Lung (tissue), 12 donors: ENCODE measurements around the gene NDUFB11. TPM values are rescaled to one million over a fixed set of nuclear protein-coding genes. Genes with fewer than 3 reads are reported as not detected.

Source experiments
- ATAC-seq: fragments of 200-7000 bp; cut with Tn5 transposase; one replicate; pipeline ENCODE4 v1.9.1; 2020; ENCODE audit warnings: moderate number of reproducible peaks; ENCODE audit not compliant: insufficient read depth, low FRiP score
- DNase-seq, 3 donors: peaks; one replicate each; pipeline ENCODE4 v3.0.0-alpha.2; 2013 to 2017
- H3K27ac ChIP-seq, 2 donors: one replicate each; pipeline ENCODE4 v1.5.1; 2013; ENCODE audit warnings: mild to moderate bottlenecking in 2 of 2, moderate library complexity in 2 of 2, control low read depth in 1 of 2, inconsistent platforms in 1 of 2, low read depth in 1 of 2, low read length in 1 of 2
- H3K27me3 ChIP-seq, 3 donors: one replicate each; pipeline ENCODE4 v1.5.1; 2013; ENCODE audit warnings: low read length in 2 of 3; ENCODE audit not compliant: control insufficient read depth in 3 of 3, insufficient read depth in 3 of 3
- H3K36me3 ChIP-seq, 4 donors: one replicate each; pipeline ENCODE4 v1.5.1; 2013; ENCODE audit warnings: low read length in 4 of 4, mild to moderate bottlenecking in 1 of 4, moderate library complexity in 1 of 4; ENCODE audit not compliant: control insufficient read depth in 4 of 4, insufficient read depth in 4 of 4
- H3K4me1 ChIP-seq, 5 donors: one replicate each; pipeline ENCODE4 v1.5.1; 2013; ENCODE audit warnings: low read length in 5 of 5, mild to moderate bottlenecking in 2 of 5, moderate library complexity in 1 of 5; ENCODE audit not compliant: control insufficient read depth in 5 of 5, insufficient read depth in 5 of 5
- H3K4me3 ChIP-seq: one replicate; pipeline ENCODE4 v1.5.1; 2013; ENCODE audit warnings: mild to moderate bottlenecking, control low read depth, moderate library complexity
- H3K9ac ChIP-seq, 2 donors: one replicate each; pipeline ENCODE4 v1.5.1; 2013; ENCODE audit warnings: low read length in 2 of 2, control low read depth in 1 of 2; ENCODE audit not compliant: insufficient read depth in 1 of 2
- H3K9me3 ChIP-seq, 4 donors: one replicate each; pipeline ENCODE4 v1.5.1; 2013; ENCODE audit warnings: low read length in 3 of 4, mild to moderate bottlenecking in 1 of 4, moderate library complexity in 1 of 4; ENCODE audit not compliant: control insufficient read depth in 4 of 4, insufficient read depth in 3 of 4
- CTCF ChIP-seq: IDR thresholded peaks from 2 replicates; pipeline ENCODE4 v1.5.1; 2012; ENCODE audit warnings: mild to moderate bottlenecking; ENCODE audit errors: control extremely low read depth, extremely low read depth
- WGBS, 2 donors: extraction: QIAGEN DNeasy Blood & Tissue Kit; methylation state at CpG; one replicate each; pipeline ENCODE4 v1.1.7; 2013; 5-methylcytosine and 5-hydroxymethylcytosine counted together
- polyA plus RNA-seq, 2 donors: library from polyadenylated mRNA; stranded (reverse); fragments of 200-250 nt; gene quantifications; one replicate each; pipeline ENCODE4 v1.2.1, GENCODE V29; 2013
- total RNA-seq, 2 donors: library from RNA; depleted of rRNA in 1 of 2; stranded (reverse); fragments of >200 nt in 1 of 2; gene quantifications; one replicate each; pipeline ENCODE4 v1.2.1, GENCODE V29; 2014 to 2021
- donor health status: control.
- donor health status: control.
- donor health status: Bipolar disorder and iron deficiency.
- donor health status: healthy.
- donor health status: DM: yes; HTN: yes; CAD: no.

NDUFB11 gene
- total and polyA plus RNA-seq, 4 donors, result 69.7 to 96.0 (median 76.0) TPM

GRCh38 chrX:47189906-47190305, 45.4 kb upstream of the NDUFB11 start:
- Histone ChIP-seq H3K4me3 (no peak overlapping the region), H3K9ac (no peak overlapping the region), H3K9me3 (no peaks in the 10 kb centered on the region), H3K36me3 (peaks cover 0 to 10% (median 0%) of the 10 kb centered on the region in 4 donors), H3K4me1 (peaks cover 0 to 11% (median 6%) of the 10 kb centered on the region in 5 donors), H3K27ac (no peak overlapping the region), H3K27me3 (peaks cover 0 to 30% (median 19%) of the 10 kb centered on the region in 3 donors)
- no peak for TF ChIP-seq CTCF
- ATAC-seq (no peak), DNase-seq (no peak)
- 67 to 86% methylated on average over 19 of the region's 19 CpGs for WGBS, 2 donors

DNA sequence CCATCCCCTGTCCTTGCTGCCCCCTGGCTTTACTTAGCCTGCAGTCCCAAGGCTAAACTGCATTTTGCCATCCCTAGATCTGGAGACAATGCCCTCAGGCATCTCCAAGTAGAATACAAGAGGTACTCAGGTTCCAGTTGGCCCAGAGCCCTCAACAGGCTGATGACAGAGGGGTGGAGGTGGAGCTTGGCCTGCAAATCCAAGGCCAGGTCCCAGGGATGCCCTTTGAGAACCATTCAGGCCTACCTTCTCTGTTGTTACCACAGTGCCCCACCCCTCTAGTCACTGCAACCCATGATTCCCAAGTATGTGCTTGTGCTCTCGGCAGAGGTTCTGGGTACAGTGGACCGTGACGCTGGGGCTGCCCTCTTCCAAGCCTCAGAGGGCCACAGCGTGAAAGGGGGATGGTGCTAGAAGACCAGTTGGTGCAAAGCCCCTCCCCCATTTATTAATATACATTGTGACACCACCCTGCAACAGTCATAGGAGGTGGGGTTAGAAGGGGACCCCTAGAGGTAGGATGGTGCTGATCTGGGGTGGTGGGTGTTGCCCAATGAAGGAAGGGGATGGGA, 42.7 kb upstream of the NDUFB11 start:
- no peak overlapping the region for H3K9ac ChIP-seq
- ATAC-seq (no peak), DNase-seq (no peak)
- H3K4me3 ChIP-seq, result no peak overlapping the region
- TF ChIP-seq CTCF, result no peak
- H3K27ac ChIP-seq, result no peak overlapping the region
- peaks cover 0 to 18% (median 2%) of the 10 kb centered on the region in 4 donors for H3K36me3 ChIP-seq
- H3K27me3 ChIP-seq, result peaks cover 0 to 35% (median 23%) of the 10 kb centered on the region in 3 donors
- peaks cover 0 to 2% (median 0%) of the 10 kb centered on the region in 5 donors for H3K4me1 ChIP-seq
- H3K9me3 ChIP-seq, result no peaks in the 10 kb centered on the region
- 81 to 89% methylated on average over 4 of the region's 4 CpGs for WGBS, 2 donors

GRCh38 chrX:47186096-47186740, 41.7 kb upstream of the NDUFB11 start:
- TF ChIP-seq CTCF, result no peak
- ATAC-seq (no peak), DNase-seq (no peak)
- Histone ChIP-seq H3K9ac (no peak overlapping the region), H3K27ac (no peak overlapping the region), H3K36me3 (peaks cover 0 to 24% (median 3%) of the 10 kb centered on the region in 4 donors), H3K4me3 (no peak overlapping the region), H3K9me3 (no peaks in the 10 kb centered on the region), H3K4me1 (peaks cover 0 to 2% (median 0%) of the 10 kb centered on the region in 5 donors), H3K27me3 (peaks cover 0 to 30% (median 19%) of the 10 kb centered on the region in 3 donors)
- WGBS, 2 donors, result 85 to 96% methylated on average over 16 to 27 of the region's 27 CpGs
